GM12872 (cell line): Measurements from ENCODE around the gene PGRMC2.
A peak's percentile ranks its signal among the peaks of the same experiment; 100 is the strongest.

ENCODE experiments used
- CTCF ChIP-seq: IDR thresholded peaks from 3 replicates; pipeline ENCODE4 v1.5.1; 2011; ENCODE audit warnings: low read depth, mild to moderate bottlenecking, low read length, moderate library complexity; ENCODE audit not compliant: insufficient read depth

The PGRMC2 gene

GRCh38 chr4:128298852-128299251, 11.2 kb upstream of the PGRMC2 start:
- TF ChIP-seq CTCF = peak; percentile 19; the same call in 1 of the 3 replicates

- TF ChIP-seq CTCF = no peak
Measured at GRCh38 chr4:128298146-128298758, 10.6 kb upstream of the PGRMC2 start.

GRCh38 chr4:128295255-128295654, 7.6 kb upstream of the PGRMC2 start:
- TF ChIP-seq CTCF = no peak

- TF ChIP-seq CTCF = no peak
Measured at GRCh38 chr4:128294464-128294863, 6.9 kb upstream of the PGRMC2 start.

GRCh38 chr4:128292349-128292748, 4.7 kb upstream of the PGRMC2 start:
- TF ChIP-seq CTCF = no peak

- TF ChIP-seq CTCF = no peak
Measured at GRCh38 chr4:128291096-128291495, 3.5 kb upstream of the PGRMC2 start.

GRCh38 chr4:128290526-128290925, 2.9 kb upstream of the PGRMC2 start:
- no peak for TF ChIP-seq CTCF

- TF ChIP-seq CTCF = no peak
Measured at GRCh38 chr4:128289523-128290158, 2.0 kb upstream of the PGRMC2 start.
